GM12873 (cell line): ENCODE results near the gene KRT3.

ENCODE experiments used
- TF ChIP-seq, protein P1 (sequence below): IDR thresholded peaks from 2 replicates; pipeline ENCODE4 v1.5.1; 2012; ENCODE audit warnings: low read depth, mild to moderate bottlenecking, moderate library complexity, low read length, control low read depth; ENCODE audit not compliant: insufficient read depth; ENCODE audit errors: missing control alignments

Gene KRT3

GRCh38 chr12:52798671-52799504 lies 3.0 kb upstream of the KRT3 start:
- TF ChIP-seq, protein P1, sequence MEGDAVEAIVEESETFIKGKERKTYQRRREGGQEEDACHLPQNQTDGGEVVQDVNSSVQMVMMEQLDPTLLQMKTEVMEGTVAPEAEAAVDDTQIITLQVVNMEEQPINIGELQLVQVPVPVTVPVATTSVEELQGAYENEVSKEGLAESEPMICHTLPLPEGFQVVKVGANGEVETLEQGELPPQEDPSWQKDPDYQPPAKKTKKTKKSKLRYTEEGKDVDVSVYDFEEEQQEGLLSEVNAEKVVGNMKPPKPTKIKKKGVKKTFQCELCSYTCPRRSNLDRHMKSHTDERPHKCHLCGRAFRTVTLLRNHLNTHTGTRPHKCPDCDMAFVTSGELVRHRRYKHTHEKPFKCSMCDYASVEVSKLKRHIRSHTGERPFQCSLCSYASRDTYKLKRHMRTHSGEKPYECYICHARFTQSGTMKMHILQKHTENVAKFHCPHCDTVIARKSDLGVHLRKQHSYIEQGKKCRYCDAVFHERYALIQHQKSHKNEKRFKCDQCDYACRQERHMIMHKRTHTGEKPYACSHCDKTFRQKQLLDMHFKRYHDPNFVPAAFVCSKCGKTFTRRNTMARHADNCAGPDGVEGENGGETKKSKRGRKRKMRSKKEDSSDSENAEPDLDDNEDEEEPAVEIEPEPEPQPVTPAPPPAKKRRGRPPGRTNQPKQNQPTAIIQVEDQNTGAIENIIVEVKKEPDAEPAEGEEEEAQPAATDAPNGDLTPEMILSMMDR: no peak

- TF ChIP-seq, protein P1: no peak
Observed at GRCh38 chr12:52798003-52798670, 2.2 kb upstream of the KRT3 start.

DNA sequence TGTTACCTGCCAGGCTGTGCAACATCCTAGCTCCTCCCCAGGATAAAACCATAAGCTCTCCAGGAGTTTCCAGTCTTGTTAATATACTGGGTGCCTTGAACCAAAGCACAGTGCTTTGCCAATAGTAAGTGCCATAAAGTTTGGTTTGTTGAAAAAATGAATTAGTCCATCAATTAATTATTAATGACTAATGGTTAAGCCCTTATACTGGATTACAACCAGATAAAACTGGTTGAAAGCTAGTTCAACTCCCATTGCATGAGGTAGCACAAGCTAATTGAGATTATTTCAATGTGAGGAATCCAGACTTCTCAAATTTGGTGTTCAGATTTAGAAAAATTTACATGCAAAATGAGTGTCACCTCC lies 1.6 kb upstream of the KRT3 start:
- TF ChIP-seq, protein P1: no peak

GRCh38 chr12:52796839-52797528 lies 1.1 kb upstream of the KRT3 start:
- TF ChIP-seq, protein P1: no peak

GRCh38 chr12:52796429-52796794 lies 495 bp upstream of the KRT3 start:
- TF ChIP-seq, protein P1: no peak

DNA sequence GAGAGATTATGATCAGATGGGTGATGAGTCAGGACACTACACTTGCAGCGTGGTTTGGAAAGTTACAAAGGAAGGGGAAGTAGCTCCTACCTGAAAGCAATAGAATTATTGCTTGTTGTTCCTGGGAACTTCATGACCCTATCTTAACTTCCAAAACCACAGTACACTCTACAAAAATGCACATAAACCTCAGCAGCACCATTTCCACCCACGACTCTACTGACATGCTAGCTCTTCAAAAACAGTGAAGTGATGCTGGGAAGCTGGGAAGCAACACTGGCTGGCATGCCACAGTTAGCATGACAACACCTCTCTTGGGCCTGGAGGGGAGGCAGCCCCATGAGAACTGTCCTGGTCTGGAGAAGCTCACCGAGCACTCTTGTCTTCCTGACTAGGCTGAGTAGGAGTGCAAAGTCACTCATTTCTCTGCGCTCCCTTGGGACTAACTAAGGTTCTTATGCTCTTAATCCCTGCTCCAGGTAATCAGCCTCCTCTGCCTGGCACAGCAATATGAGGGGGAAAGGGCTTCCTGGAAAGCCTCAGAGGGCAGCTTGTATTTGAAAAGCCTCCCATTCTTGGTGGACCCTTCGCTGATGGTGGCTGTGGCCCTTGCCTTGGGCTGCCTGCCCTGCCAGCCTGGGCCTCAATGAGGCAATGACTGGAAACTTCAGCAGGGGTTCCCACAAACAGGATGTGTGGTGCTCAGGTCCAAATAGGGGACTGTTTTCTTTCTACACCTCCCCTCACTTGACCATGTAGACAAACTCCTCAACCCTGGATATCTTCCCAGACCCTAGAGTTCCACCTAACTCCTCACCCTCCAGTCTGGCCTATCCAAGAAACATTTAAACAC lies 1.2 kb downstream of the KRT3 start:
- TF ChIP-seq, protein P1: no peak
